Measurements from ENCODE around the gene EPHA6. TPM values are rescaled to one million over a fixed set of nuclear protein-coding genes. Genes with fewer than 3 reads are reported as not detected.

Gene EPHA6
- total and polyA plus RNA-seq, 2 donors (not counting 1 experiment from before 2014, with no cell fraction given) = under 0.01 TPM; not detected in 1

DNA sequence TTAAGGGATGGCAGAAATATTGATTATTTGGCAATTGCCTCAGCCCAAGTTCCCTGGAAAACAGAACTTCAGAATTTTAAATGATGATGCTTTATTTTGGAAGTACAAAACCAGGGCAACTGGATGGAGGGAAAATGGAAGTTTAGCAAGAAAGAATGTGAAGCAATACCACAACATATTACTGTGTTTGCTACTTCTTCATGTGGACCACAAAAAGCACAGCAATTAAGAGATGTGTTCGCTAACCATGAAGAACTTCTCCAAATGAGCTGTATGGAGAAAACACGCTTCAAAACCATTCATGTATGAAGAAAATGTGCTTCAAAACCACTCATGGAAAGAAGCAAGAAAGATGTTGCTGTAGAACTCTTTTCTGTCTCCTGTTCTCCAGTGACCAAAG, 885.5 kb downstream of the EPHA6 start:
- no peaks in the 10 kb centered on the region for H4K20me1 ChIP-seq (ENCODE audit: control insufficient read depth, extremely low read depth, insufficient read depth, low read length)
- no peaks in the 10 kb centered on the region for H3K27me3 ChIP-seq (ENCODE audit: control insufficient read depth, insufficient read depth, low read length)
- no peaks in the 10 kb centered on the region for H3K9me3 ChIP-seq (ENCODE audit: control insufficient read depth, insufficient read depth, low read depth, low read length)
- H3K79me2 ChIP-seq (ENCODE audit: control insufficient read depth, insufficient read depth, low read length) = no peaks in the 10 kb centered on the region
- H3K27ac ChIP-seq (ENCODE audit: insufficient read depth, low read length) = no peak overlapping the region
- no peak for DNase-seq (ENCODE audit: low read depth in 2 of 2)
- no peak overlapping the region for H3K4me2 ChIP-seq (ENCODE audit: extremely low read depth, insufficient read depth, low read length)
- no peak overlapping the region for H3K4me3 ChIP-seq (replicated peaks in 1 of 4; ENCODE audit: control extremely low read depth in 1 of 4, insufficient read depth in 1 of 4, low read depth in 3 of 4, low read length in 4 of 4)
- H3K36me3 ChIP-seq (ENCODE audit: control insufficient read depth, insufficient read depth, low read length) = no peaks in the 10 kb centered on the region
- TF ChIP-seq CTCF (conservative IDR thresholded peaks at IDR 0.05 in 1 of 2, IDR thresholded peaks at IDR 0.05 in 1 of 2; ENCODE audit: low read depth in 1 of 2, low read length in 2 of 2) = no peak
- no peak for TF ChIP-seq EZH2 (IDR thresholded peaks at IDR 0.05; ENCODE audit: low read length, missing control alignments)
- H3K4me1 ChIP-seq (ENCODE audit: control insufficient read depth, extremely low read depth, insufficient read depth, low read length) = no peaks in the 10 kb centered on the region
- H3K9ac ChIP-seq (ENCODE audit: insufficient read depth, low read length) = no peak overlapping the region
- H2AFZ ChIP-seq (ENCODE audit: low read length) = no peak overlapping the region

DNA sequence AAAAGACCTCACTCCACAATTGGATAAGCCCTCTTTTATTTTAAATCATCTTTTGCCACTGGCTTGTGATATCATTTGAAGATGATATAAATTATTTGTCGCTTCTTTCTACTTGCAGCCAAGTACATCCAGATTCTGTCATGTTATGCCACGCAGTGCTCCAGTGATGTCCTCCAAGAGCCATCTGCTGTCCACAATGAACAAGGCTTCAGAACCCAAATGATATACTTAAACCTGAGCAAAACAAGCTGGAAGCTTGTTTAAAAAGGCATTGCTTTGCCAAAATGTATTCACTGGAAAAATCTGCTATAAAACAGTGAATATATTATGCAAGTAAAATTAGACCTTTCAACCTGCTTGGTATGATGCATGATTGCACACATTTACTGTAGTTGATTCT, 891.4 kb downstream of the EPHA6 start:
- no peak overlapping the region for H2AFZ ChIP-seq (ENCODE audit: low read length)
- H3K9me3 ChIP-seq (ENCODE audit: control insufficient read depth, insufficient read depth, low read depth, low read length) = no peaks in the 10 kb centered on the region
- DNase-seq (ENCODE audit: low read depth in 2 of 2) = no peak
- H3K4me2 ChIP-seq (ENCODE audit: extremely low read depth, insufficient read depth, low read length) = no peak overlapping the region
- no peak overlapping the region for H3K9ac ChIP-seq (ENCODE audit: insufficient read depth, low read length)
- H3K27ac ChIP-seq (ENCODE audit: insufficient read depth, low read length) = no peak overlapping the region
- H3K79me2 ChIP-seq (ENCODE audit: control insufficient read depth, insufficient read depth, low read length) = no peaks in the 10 kb centered on the region
- no peaks in the 10 kb centered on the region for H4K20me1 ChIP-seq (ENCODE audit: control insufficient read depth, extremely low read depth, insufficient read depth, low read length)
- H3K4me3 ChIP-seq (replicated peaks in 1 of 4; ENCODE audit: control extremely low read depth in 1 of 4, insufficient read depth in 1 of 4, low read depth in 3 of 4, low read length in 4 of 4) = no peak overlapping the region
- no peak for TF ChIP-seq CTCF (conservative IDR thresholded peaks at IDR 0.05 in 1 of 2, IDR thresholded peaks at IDR 0.05 in 1 of 2; ENCODE audit: low read depth in 1 of 2, low read length in 2 of 2)
- no peak for TF ChIP-seq EZH2 (IDR thresholded peaks at IDR 0.05; ENCODE audit: low read length, missing control alignments)
- no peaks in the 10 kb centered on the region for H3K36me3 ChIP-seq (ENCODE audit: control insufficient read depth, insufficient read depth, low read length)
- no peaks in the 10 kb centered on the region for H3K4me1 ChIP-seq (ENCODE audit: control insufficient read depth, extremely low read depth, insufficient read depth, low read length)
- H3K27me3 ChIP-seq (ENCODE audit: control insufficient read depth, insufficient read depth, low read length) = no peaks in the 10 kb centered on the region

DNA sequence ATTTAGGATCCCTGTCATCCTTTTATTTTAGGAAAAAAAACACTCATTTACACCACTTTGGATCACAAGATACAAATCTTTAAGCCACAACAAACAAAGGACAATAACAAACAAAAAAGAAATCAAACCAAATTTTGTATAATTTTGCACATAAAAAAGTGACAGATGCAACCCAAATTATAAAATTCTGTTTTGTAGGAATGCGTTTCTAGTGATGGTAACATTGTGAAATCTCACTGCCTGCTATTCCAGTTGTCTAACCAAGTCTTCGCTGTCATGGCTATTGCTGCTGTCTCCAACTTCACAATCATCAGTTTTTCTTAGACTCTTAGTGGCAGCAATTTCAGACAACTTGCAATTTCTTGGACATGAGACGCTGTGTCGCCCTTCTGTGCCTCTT, 891.8 kb downstream of the EPHA6 start:
- H2AFZ ChIP-seq (ENCODE audit: low read length) = no peak overlapping the region
- no peak overlapping the region for H3K4me2 ChIP-seq (ENCODE audit: extremely low read depth, insufficient read depth, low read length)
- H3K79me2 ChIP-seq (ENCODE audit: control insufficient read depth, insufficient read depth, low read length) = no peaks in the 10 kb centered on the region
- no peak overlapping the region for H3K9ac ChIP-seq (ENCODE audit: insufficient read depth, low read length)
- no peaks in the 10 kb centered on the region for H3K4me1 ChIP-seq (ENCODE audit: control insufficient read depth, extremely low read depth, insufficient read depth, low read length)
- DNase-seq (ENCODE audit: low read depth in 2 of 2) = no peak
- H4K20me1 ChIP-seq (ENCODE audit: control insufficient read depth, extremely low read depth, insufficient read depth, low read length) = no peaks in the 10 kb centered on the region
- no peak overlapping the region for H3K4me3 ChIP-seq (replicated peaks in 1 of 4; ENCODE audit: control extremely low read depth in 1 of 4, insufficient read depth in 1 of 4, low read depth in 3 of 4, low read length in 4 of 4)
- H3K27me3 ChIP-seq (ENCODE audit: control insufficient read depth, insufficient read depth, low read length) = no peaks in the 10 kb centered on the region
- no peaks in the 10 kb centered on the region for H3K36me3 ChIP-seq (ENCODE audit: control insufficient read depth, insufficient read depth, low read length)
- no peaks in the 10 kb centered on the region for H3K9me3 ChIP-seq (ENCODE audit: control insufficient read depth, insufficient read depth, low read depth, low read length)
- H3K27ac ChIP-seq (ENCODE audit: insufficient read depth, low read length) = no peak overlapping the region
- no peak for TF ChIP-seq EZH2 (IDR thresholded peaks at IDR 0.05; ENCODE audit: low read length, missing control alignments)
- no peak for TF ChIP-seq CTCF (conservative IDR thresholded peaks at IDR 0.05 in 1 of 2, IDR thresholded peaks at IDR 0.05 in 1 of 2; ENCODE audit: low read depth in 1 of 2, low read length in 2 of 2)
